Measurements from ENCODE around the gene PINLYP.
"Not testable (repeated sequence)": the region's sequence is repeated elsewhere in the genome, so short reads cannot be mapped to it uniquely, and the experiment has no call there.

The PINLYP gene

GRCh38 chr19:43598445-43599240 is 23.0 kb downstream of the PINLYP start:
- TF ChIP-seq PATZ1 (CRISPR knock-in tag; IDR thresholded peaks at IDR 0.05; ENCODE audit: borderline replicate concordance) (no peak), GLIS3 (CRISPR knock-in tag; IDR thresholded peaks at IDR 0.05) (no peak), CSDC2 (CRISPR knock-in tag; IDR thresholded peaks at IDR 0.05) (no peak), ZFP30 (CRISPR knock-in tag; IDR thresholded peaks at IDR 0.05) (no peak), TOX (CRISPR knock-in tag; IDR thresholded peaks at IDR 0.05; ENCODE audit: borderline replicate concordance) (no peak), CREB5 (CRISPR knock-in tag; IDR thresholded peaks at IDR 0.05; ENCODE audit: low read depth) (no peak), ZC3H10 (CRISPR knock-in tag; IDR thresholded peaks at IDR 0.05) (no peak), RARB (CRISPR knock-in tag; IDR thresholded peaks at IDR 0.05) (no peak)
- no peak for ATAC-seq

DNA sequence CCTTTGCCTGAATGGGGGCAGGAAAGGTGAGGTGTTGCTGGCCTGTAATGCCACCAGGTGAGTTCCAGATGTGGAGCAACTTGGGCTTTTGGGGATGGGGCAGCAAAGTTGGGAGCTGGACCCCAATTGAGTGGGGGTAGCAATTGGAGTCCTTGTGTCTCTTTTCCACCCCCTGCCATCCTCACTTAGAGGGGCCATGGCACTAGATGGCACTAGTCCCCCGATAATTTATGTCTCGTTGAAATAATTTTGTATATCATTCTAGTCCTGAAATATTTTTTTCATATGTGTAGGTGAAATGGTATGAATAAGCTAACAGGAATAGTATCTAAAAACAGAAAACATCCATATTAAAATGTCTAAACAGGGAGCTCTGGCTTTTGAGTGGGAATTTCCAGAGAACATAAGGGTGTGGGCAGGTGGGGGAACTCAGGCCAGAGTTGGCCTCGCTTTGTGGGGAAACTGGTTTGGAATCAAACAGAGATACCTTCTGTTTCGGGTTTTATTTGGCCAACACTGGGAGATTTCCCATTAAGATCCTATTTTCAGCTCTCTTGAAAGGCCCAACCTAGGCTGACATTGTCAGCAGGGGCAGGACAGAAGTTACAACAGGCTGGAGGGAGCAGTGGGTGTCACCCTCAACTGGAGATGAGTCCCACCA is 24.2 kb downstream of the PINLYP start:
- TF ChIP-seq GLIS3 (CRISPR knock-in tag; IDR thresholded peaks at IDR 0.05) = no peak
- no peak for TF ChIP-seq CSDC2 (CRISPR knock-in tag; IDR thresholded peaks at IDR 0.05)
- TF ChIP-seq ISL1 (CRISPR knock-in tag; IDR thresholded peaks at IDR 0.05) = no peak
- TF ChIP-seq ZNF8 (CRISPR knock-in tag; IDR thresholded peaks at IDR 0.05) = no peak
- TF ChIP-seq TOX (CRISPR knock-in tag; IDR thresholded peaks at IDR 0.05; ENCODE audit: borderline replicate concordance) = no peak
- no peak for TF ChIP-seq ARNTL (CRISPR knock-in tag; IDR thresholded peaks at IDR 0.05; ENCODE audit: borderline replicate concordance, low read depth)
- TF ChIP-seq, protein P1, sequence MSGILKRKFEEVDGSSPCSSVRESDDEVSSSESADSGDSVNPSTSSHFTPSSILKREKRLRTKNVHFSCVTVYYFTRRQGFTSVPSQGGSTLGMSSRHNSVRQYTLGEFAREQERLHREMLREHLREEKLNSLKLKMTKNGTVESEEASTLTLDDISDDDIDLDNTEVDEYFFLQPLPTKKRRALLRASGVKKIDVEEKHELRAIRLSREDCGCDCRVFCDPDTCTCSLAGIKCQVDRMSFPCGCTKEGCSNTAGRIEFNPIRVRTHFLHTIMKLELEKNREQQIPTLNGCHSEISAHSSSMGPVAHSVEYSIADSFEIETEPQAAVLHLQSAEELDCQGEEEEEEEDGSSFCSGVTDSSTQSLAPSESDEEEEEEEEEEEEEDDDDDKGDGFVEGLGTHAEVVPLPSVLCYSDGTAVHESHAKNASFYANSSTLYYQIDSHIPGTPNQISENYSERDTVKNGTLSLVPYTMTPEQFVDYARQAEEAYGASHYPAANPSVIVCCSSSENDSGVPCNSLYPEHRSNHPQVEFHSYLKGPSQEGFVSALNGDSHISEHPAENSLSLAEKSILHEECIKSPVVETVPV (CRISPR knock-in tag; IDR thresholded peaks at IDR 0.05) = no peak
- TF ChIP-seq RARB (CRISPR knock-in tag; IDR thresholded peaks at IDR 0.05) = no peak
- no peak for TF ChIP-seq OSR1 (CRISPR knock-in tag; IDR thresholded peaks at IDR 0.05)
- no peak for TF ChIP-seq SNAI2 (CRISPR knock-in tag; IDR thresholded peaks at IDR 0.05)
- TF ChIP-seq PATZ1 (CRISPR knock-in tag; IDR thresholded peaks at IDR 0.05; ENCODE audit: borderline replicate concordance) = no peak
- no peak for TF ChIP-seq ZC3H10 (CRISPR knock-in tag; IDR thresholded peaks at IDR 0.05)
- TF ChIP-seq BACH2 (CRISPR knock-in tag; IDR thresholded peaks at IDR 0.05; ENCODE audit: borderline replicate concordance) = no peak
- no peak for ATAC-seq

DNA sequence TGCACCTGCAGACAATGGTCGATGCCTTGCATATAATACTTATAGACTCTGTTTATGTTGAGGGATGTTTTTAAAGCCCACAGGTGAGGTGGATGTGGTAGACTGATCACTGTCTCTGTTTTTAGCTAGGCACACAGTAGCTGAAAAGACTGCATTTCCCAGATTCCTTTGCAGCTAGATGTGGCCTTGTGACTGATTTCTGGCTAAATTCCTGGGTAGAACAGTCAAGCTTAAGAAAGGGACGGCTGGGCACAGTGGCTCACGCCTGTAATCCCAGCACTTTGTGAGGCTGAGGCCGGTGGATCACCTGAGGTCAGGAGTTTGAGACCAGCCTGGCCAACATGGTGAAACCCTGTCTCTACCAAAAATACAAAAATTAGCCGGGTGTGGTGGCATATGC is 24.7 kb downstream of the PINLYP start:
- not testable (repeated sequence) for ATAC-seq

DNA sequence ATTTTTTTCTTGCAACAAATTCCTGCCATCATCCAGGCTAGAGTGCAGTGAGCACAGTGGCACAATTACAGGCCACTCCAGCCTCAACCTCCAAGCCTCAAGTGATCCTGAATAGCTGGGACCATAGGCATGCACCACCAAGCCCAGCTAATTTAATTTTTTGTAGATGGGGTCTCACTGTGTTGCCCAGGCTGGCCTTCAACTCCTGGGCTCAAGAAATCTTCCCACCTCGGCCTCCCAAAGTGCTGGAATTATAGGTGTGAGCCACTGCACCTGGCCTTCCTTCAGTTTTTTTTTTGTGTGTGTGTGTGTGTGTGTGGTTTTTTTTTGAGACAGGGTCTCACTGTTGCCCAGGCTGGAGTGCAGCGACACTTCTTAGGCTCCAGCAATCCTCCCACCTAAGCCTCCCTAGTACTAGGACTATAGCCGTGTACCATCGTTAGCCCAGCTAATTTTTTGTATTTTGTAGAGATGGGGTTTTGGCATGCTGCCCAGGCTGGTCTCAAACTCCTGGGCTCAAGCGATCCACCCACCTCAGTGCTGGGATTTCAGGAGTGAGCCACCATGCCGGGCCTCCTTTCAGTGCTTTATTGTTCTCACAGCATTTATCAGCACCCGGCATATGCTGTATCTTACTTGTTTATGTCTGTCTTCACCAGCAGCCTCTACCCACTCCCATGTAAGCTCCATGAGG is 30.4 kb downstream of the PINLYP start:
- ATAC-seq = no peak
- TF ChIP-seq, protein P2, sequence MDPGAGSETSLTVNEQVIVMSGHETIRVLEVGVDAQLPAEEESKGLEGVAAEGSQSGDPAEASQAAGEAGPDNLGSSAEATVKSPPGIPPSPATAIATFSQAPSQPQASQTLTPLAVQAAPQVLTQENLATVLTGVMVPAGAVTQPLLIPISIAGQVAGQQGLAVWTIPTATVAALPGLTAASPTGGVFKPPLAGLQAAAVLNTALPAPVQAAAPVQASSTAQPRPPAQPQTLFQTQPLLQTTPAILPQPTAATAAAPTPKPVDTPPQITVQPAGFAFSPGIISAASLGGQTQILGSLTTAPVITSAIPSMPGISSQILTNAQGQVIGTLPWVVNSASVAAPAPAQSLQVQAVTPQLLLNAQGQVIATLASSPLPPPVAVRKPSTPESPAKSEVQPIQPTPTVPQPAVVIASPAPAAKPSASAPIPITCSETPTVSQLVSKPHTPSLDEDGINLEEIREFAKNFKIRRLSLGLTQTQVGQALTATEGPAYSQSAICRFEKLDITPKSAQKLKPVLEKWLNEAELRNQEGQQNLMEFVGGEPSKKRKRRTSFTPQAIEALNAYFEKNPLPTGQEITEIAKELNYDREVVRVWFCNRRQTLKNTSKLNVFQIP (CRISPR knock-in tag; IDR thresholded peaks at IDR 0.05; ENCODE audit: borderline replicate concordance, low read depth) = no peak
- TF ChIP-seq TCF4 (CRISPR knock-in tag; IDR thresholded peaks at IDR 0.05; ENCODE audit: borderline replicate concordance) (no peak), OSR1 (CRISPR knock-in tag; IDR thresholded peaks at IDR 0.05) (no peak), PATZ1 (CRISPR knock-in tag; IDR thresholded peaks at IDR 0.05; ENCODE audit: borderline replicate concordance) (no peak), ZNF8 (CRISPR knock-in tag; IDR thresholded peaks at IDR 0.05) (no peak), RARB (CRISPR knock-in tag; IDR thresholded peaks at IDR 0.05) (no peak), TOX (CRISPR knock-in tag; IDR thresholded peaks at IDR 0.05; ENCODE audit: borderline replicate concordance) (no peak), ARNTL (CRISPR knock-in tag; IDR thresholded peaks at IDR 0.05; ENCODE audit: borderline replicate concordance, low read depth) (no peak), CSDC2 (CRISPR knock-in tag; IDR thresholded peaks at IDR 0.05) (no peak), ZNF70 (CRISPR knock-in tag; IDR thresholded peaks at IDR 0.05) (no peak), PPARA (CRISPR knock-in tag; IDR thresholded peaks at IDR 0.05; ENCODE audit: borderline replicate concordance) (no peak), ZNF565 (CRISPR knock-in tag; conservative IDR thresholded peaks at IDR 0.05; ENCODE audit: low read depth) (no peak), ESRRG (CRISPR knock-in tag; IDR thresholded peaks at IDR 0.05) (no peak)
- TF ChIP-seq, protein P1 (CRISPR knock-in tag; IDR thresholded peaks at IDR 0.05) = no peak
